Aorta (tissue), 5 donors: ENCODE results near the gene TTC33. TPM values are rescaled to one million over a fixed set of nuclear protein-coding genes. Genes with fewer than 3 reads are reported as not detected.

Source experiments
- ATAC-seq: fragments of 200-7000 bp; cut with Tn5 transposase; one replicate; pipeline ENCODE4 v1.9.1; 2022; ENCODE audit warnings: moderate library complexity; ENCODE audit not compliant: low FRiP score
- DNase-seq, 2 donors: peaks; one replicate each; pipeline ENCODE4 v3.0.0-alpha.2; 2020
- H3K27ac ChIP-seq, 2 donors: one replicate each; pipeline ENCODE4 v1.5.1; 2013; ENCODE audit warnings: low read length in 2 of 2, mild to moderate bottlenecking in 2 of 2, moderate library complexity in 2 of 2, control low read depth in 1 of 2, inconsistent platforms in 1 of 2, low read depth in 1 of 2
- H3K27me3 ChIP-seq, 2 donors: one replicate each; pipeline ENCODE4 v1.6.1; 2013; ENCODE audit warnings: control low read depth in 1 of 2, low read length in 1 of 2, mild to moderate bottlenecking in 1 of 2, moderate library complexity in 1 of 2; ENCODE audit not compliant: insufficient read depth in 2 of 2, control insufficient read depth in 1 of 2
- H3K36me3 ChIP-seq, 2 donors: one replicate each; pipeline ENCODE4 v1.6.1; 2013; ENCODE audit warnings: control low read depth in 1 of 2, low read length in 1 of 2, mild to moderate bottlenecking in 1 of 2; ENCODE audit not compliant: insufficient read depth in 2 of 2, control insufficient read depth in 1 of 2
- H3K4me1 ChIP-seq, 2 donors: one replicate each; pipeline ENCODE4 v1.6.1; 2013; ENCODE audit warnings: low read length in 2 of 2, control low read depth in 1 of 2, mild to moderate bottlenecking in 1 of 2, moderate library complexity in 1 of 2; ENCODE audit not compliant: insufficient read depth in 2 of 2, control insufficient read depth in 1 of 2
- H3K4me3 ChIP-seq, 2 donors: one replicate each; pipeline ENCODE4 v1.5.1; 2013; ENCODE audit warnings: low read length in 2 of 2, control low read depth in 1 of 2, mild to moderate bottlenecking in 1 of 2
- H3K9me3 ChIP-seq: one replicate; pipeline ENCODE4 v1.6.1; 2013; ENCODE audit warnings: mild to moderate bottlenecking, low read length; ENCODE audit not compliant: control insufficient read depth
- WGBS, 2 donors: extraction: QIAGEN DNeasy Blood & Tissue Kit; methylation state at CpG; one replicate each; pipeline ENCODE4 v1.1.7; 2013; 5-methylcytosine and 5-hydroxymethylcytosine counted together
- intact Hi-C, 2 donors: fragments of 100-400 bp; cut with DNase I; formaldehyde crosslinking; loops; one replicate each; pipeline versions ENCODE4 v1.14.2 to v1.15.0; 2022
- polyA plus RNA-seq, 2 donors: library from polyadenylated mRNA; stranded (reverse); fragments of 200-250 nt; gene quantifications; one replicate each; pipeline ENCODE4 v1.2.3, GENCODE V29; 2013
- total RNA-seq, 2 donors: library from RNA; stranded (reverse); fragmentation: NEBNext Ultra II Directional; extraction: Animal tissue kit (Norgen Biotek cat#: 25700); gene quantifications; one replicate each; pipeline ENCODE4 v1.2.1, GENCODE V29; 2021
- donor health status: healthy with polysubstance abuse.
- donor health status: Bipolar disorder and iron deficiency.
- donor health status: DM: no; HTN: no; CAD: no.
- donor health status: DM: no; HTN: no; CAD: no.
- donor health status: DM: yes; HTN: yes; CAD: no.

TTC33 gene
- total and polyA plus RNA-seq, 4 donors, result 11.9 to 19.4 (median 15.8) TPM

GRCh38 chr5:40501711-40502444, 253.9 kb downstream of the TTC33 start:
- no peak for DNase-seq
- intact Hi-C loops, result no loop called here
- 81 to 84% methylated on average over 4 of the region's 4 CpGs for WGBS, 2 donors
- H3K4me3 ChIP-seq, result no peak overlapping the region
- H3K36me3 ChIP-seq, result no peaks in the 10 kb centered on the region
- no peak overlapping the region for H3K27ac ChIP-seq
- H3K27me3 ChIP-seq, result no peaks in the 10 kb centered on the region
- no peaks in the 10 kb centered on the region for H3K4me1 ChIP-seq
- no peak for ATAC-seq
- H3K9me3 ChIP-seq, result no peaks in the 10 kb centered on the region

- WGBS, 2 donors, result 85 to 89% methylated on average over 3 of the region's 3 CpGs
- ATAC-seq, result no peak
Observed at GRCh38 chr5:40499518-40500273, 256.1 kb downstream of the TTC33 start.

GRCh38 chr5:40499007-40499406, 256.8 kb downstream of the TTC33 start:
- 67 to 70% methylated on average over 2 of the region's 2 CpGs for WGBS, 2 donors
- ATAC-seq (no peak), DNase-seq (no peak)
- Histone ChIP-seq H3K27ac (no peak overlapping the region), H3K9me3 (no peaks in the 10 kb centered on the region), H3K27me3 (no peaks in the 10 kb centered on the region), H3K4me1 (no peaks in the 10 kb centered on the region), H3K4me3 (no peak overlapping the region), H3K36me3 (no peaks in the 10 kb centered on the region)
- intact Hi-C loops, result loop anchor here in 1 of 2 donors (2.0 kb wide), 1 partner anchor 34 kb away; no protein-coding TSS in a partner anchor

More at GRCh38 chr5:40499518-40500273, 256.1 kb downstream of the TTC33 start:
- no peak for DNase-seq
- H3K27me3 ChIP-seq, result no peaks in the 10 kb centered on the region
- H3K36me3 ChIP-seq, result no peaks in the 10 kb centered on the region
- no peak overlapping the region for H3K4me3 ChIP-seq
- H3K4me1 ChIP-seq, result no peaks in the 10 kb centered on the region
- H3K27ac ChIP-seq, result no peak overlapping the region
- H3K9me3 ChIP-seq, result no peaks in the 10 kb centered on the region
- intact Hi-C loops, result loop anchor here in 1 of 2 donors (2.0 kb wide), 1 partner anchor 35 kb away; no protein-coding TSS in a partner anchor

- Histone ChIP-seq H3K4me1 (no peaks in the 10 kb centered on the region), H3K36me3 (no peaks in the 10 kb centered on the region), H3K9me3 (no peaks in the 10 kb centered on the region), H3K27me3 (no peaks in the 10 kb centered on the region), H3K4me3 (no peak overlapping the region), H3K27ac (no peak overlapping the region)
- intact Hi-C loops, result no loop called here
- ATAC-seq, result no peak
- 11 to 28% methylated on average over 1 of the region's 1 CpG for WGBS, 2 donors
- no peak for DNase-seq
Observed at GRCh38 chr5:40497573-40497972, 258.2 kb downstream of the TTC33 start.

DNA sequence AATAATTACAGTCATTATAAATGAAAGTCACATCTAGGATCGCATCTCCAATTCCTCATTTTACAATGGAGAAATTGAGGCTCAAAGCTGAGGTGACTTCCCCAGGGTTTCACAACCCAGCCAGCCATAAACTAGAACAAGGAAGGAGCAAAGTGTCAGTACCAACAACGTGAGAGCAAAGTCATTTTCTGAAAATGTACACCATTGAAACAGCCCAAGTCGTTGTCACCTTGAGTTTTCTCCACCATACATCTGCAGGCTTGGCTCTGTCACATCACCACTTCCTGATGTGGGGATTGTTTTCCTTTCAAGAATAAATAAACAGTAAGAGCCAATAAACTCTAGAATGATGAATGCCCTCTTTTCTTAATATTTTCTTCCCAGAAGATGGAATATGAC, 260.5 kb downstream of the TTC33 start:
- Histone ChIP-seq H3K4me3 (no peak overlapping the region), H3K36me3 (no peaks in the 10 kb centered on the region), H3K27ac (no peak overlapping the region), H3K4me1 (no peaks in the 10 kb centered on the region), H3K27me3 (no peaks in the 10 kb centered on the region), H3K9me3 (no peaks in the 10 kb centered on the region)
- intact Hi-C loops, result no loop called here
- ATAC-seq, result no peak
- WGBS, 2 donors, result 29 to 33% methylated on average over 3 of the region's 3 CpGs
- no peak for DNase-seq

- H3K36me3 ChIP-seq, result no peaks in the 10 kb centered on the region
- no peak overlapping the region for H3K27ac ChIP-seq
- H3K4me3 ChIP-seq, result no peak overlapping the region
- ATAC-seq (no peak), DNase-seq (no peak)
- H3K27me3 ChIP-seq, result no peaks in the 10 kb centered on the region
- intact Hi-C loops, result no loop called here
- no peaks in the 10 kb centered on the region for H3K4me1 ChIP-seq
- H3K9me3 ChIP-seq, result no peaks in the 10 kb centered on the region
- WGBS, 2 donors, result 90 to 92% methylated on average over 4 of the region's 4 CpGs
Observed at GRCh38 chr5:40494631-40495236, 261.0 kb downstream of the TTC33 start.

- DNase-seq (no peak), ATAC-seq (no peak)
- intact Hi-C loops, result no loop called here
- no peaks in the 10 kb centered on the region for H3K4me1 ChIP-seq
- WGBS, 2 donors, result 89 to 90% methylated on average over 1 of the region's 1 CpG
- H3K9me3 ChIP-seq, result no peaks in the 10 kb centered on the region
- no peak overlapping the region for H3K4me3 ChIP-seq
- H3K36me3 ChIP-seq, result no peaks in the 10 kb centered on the region
- H3K27me3 ChIP-seq, result no peaks in the 10 kb centered on the region
- H3K27ac ChIP-seq, result no peak overlapping the region
Observed at GRCh38 chr5:40492056-40492455, 263.7 kb downstream of the TTC33 start.

DNA sequence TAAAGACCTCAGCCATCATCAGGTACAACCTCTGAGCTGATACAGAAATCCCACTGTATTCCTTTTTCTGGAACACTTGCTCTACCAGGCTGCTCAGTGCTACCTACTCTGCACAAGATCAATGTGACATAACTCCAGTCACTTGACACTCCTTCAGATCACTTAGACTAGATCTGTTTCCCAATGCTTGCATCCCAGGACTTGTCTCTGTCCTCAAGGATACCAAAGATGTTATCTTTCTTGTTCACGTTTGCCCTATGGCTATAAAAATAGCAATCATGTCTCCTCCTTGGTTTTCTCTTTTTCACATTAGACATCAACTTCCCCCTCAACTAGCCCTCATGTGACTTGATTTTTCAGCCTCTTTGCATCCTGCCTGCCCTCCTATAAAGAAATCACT, 264.1 kb downstream of the TTC33 start:
- Histone ChIP-seq H3K4me3 (no peak overlapping the region), H3K27ac (no peak overlapping the region), H3K36me3 (no peaks in the 10 kb centered on the region), H3K4me1 (no peaks in the 10 kb centered on the region), H3K9me3 (no peaks in the 10 kb centered on the region), H3K27me3 (no peaks in the 10 kb centered on the region)
- ATAC-seq, result no peak
- no peak for DNase-seq
- intact Hi-C loops, result no loop called here
- 48 to 57% methylated on average over 1 of the region's 1 CpG for WGBS, 2 donors
